CD4-positive, alpha-beta T cell treated with Interleukin-15 for 4 hours (primary cell): ENCODE results near the gene RPS21.

Experiments
- DNase-seq: peaks from one replicate; pipeline ENCODE4 v3.0.0-alpha.2; 2020; ENCODE audit warnings: low spot score

The RPS21 gene

DNA sequence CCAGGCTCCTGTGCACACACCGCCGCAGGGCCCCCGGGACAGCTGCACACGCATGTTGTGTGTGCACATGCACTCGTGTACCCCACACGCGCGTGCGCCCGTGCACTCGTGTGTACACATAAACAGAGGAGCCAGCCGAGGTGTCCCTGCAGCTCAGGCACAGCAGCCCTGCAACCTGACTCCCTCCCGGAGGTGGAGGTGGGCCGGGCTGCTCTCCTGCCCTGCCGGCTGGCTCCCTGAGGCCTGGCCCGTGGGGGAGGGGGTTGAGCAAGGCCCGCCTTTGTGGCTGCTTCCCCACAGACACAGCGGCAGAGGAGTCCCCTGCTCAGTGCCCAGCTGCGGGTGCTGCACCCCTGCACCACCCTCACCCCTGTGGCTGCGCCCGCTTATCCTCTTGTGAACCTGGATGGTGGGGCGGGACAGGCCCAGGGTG lies 39.8 kb downstream of the RPS21 start:
- DNase-seq, result no peak

DNA sequence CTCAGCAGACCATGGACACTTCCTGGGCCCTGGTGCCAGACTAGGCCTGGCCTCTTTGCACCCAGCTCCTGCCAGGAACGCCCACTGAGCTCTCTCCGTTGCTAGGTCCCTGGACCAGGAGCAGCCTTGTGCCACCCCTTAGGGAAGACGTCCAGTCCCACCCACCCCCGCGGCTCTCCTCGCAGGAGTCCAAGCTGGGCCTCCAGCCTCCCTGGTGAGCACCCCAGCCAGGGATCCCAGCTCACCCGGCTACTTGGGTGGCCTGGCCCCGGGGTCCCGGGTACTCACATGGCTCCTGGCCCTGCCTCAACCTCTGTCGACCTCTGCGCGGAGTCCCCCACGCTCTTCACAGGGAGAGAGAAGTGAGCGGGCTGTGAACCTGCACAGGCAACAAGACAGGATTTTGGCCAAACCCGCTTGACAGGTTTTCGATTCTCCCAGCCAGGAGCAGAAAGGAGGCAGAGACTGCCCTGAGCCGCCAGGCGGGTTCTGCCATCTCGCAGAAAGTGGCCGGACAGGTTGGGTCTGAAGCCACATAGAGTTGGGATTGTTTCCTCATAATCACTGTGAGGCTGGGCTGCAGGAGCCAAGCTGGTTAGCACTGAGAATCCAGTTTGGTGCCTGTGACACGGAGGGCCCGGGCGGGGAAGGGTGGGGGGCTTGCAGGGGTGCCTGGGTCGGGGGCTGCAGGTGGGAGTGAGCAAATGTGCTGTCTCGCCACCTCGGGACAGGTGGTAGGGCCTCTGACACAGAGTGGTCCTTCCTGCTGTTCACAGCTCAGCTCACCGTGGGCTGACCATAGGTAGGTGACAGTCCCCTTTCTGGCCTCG lies 40.5 kb downstream of the RPS21 start, which contains the start of gene RBBP8NL:
Gene RBBP8NL (minus strand): TSS at position 368 of the 830 bp plus-strand sequence. CDS start 7,892 bp downstream, outside the sequence.
- DNase-seq, result no peak

DNA sequence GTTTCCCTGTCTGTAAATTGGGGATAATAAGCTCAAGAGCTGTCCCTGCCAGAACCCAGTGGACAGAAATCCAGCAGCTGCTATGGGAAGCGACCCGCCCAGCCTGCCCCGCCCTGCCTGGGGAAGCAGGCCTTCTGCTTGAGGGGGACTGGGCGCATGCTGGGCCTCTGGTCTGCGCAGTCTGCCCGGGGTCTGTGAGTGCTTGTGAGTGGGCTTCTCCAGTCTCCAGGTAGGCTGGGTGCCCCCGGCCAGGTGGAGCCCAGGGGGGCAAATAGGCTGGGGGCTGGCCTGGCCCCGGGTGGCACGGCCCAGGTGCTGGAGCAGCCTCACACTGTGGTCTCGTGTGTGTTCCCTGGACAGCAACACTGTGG lies 41.1 kb downstream of the RPS21 start:
- no peak for DNase-seq

DNA sequence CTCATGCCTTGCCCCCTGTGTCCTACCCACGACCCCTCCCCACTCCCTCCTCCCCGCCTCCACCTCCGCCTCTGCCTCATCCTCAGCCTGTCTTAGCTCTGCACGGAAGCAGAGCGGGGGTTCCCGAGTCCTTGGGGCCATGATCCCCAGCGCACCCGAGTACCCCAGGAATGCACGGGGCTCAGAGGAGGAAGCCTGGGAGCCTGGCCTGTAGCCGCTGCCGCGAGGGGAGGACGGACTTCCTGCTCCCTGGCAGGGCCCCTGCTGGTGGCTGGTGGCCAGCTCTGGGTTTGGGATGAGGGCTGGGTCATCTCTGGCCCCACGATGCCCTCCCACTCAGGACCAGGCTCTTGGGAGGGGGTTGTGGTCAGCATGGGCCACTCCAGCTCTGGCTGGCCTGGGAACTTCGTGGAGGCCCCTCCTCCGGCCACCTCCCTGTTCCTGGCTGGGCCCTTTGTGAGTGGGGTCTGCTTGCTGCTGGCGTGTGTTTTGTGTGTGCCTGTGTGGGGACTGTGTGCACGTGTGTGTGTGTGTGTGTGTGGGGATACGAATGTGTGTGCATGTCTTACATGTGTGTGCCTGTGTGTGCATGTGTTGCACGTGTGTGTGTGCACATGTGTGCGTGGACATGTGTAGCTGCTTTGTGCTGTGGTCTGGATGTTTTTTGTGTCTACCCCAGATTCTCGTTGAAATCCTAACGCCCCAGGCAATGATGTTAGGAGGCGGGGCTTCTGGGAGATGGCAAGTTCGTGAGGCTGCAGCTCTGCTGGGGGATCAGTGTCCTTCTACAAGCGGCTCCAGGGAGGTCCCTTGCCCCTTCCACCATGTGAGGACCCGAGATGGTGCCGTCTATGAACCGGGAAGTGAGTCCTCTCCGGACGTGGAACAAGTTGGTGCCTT lies 41.7 kb downstream of the RPS21 start:
- no peak for DNase-seq

DNA sequence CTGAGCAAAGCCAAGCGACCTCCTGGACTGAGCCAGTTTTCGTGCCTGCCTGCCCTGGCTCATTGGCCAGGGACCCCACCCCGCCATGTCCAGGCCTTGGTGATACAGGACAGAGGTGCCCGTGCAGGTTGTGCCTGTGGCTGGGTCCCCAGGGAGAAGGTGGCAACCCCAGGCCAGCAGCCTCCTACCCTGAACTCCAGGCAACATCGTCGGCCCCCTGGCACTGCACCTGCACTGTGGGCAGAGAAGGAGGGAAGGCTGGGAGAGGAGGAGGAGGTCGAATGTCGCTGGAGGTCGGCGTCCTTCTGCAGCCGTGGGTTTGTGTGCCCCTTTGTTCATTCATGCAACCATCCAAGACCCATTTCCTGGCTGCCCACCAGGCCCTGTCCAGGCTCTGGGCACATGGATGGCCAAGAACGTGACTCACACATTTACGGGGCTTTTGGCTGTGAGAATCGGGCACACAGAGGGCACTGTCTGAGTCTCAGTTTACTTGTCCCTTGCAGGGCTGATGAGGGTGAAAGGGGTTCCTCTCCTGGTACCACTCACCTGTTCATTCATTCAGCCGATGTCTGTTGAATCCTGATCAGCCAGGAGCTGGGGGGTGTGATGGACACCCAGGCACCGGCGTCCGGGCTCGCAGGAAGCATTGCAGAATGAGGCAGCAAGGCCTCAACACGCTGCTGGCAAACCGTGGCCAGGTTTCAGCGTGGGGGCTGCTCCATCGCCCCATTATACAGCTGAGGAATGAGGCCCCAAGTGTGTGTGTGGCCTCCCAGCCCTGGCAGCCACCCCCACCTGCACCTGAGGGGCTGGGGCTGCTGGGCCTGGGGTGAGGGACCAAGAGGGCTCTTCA lies 42.8 kb downstream of the RPS21 start:
- no peak for DNase-seq

DNA sequence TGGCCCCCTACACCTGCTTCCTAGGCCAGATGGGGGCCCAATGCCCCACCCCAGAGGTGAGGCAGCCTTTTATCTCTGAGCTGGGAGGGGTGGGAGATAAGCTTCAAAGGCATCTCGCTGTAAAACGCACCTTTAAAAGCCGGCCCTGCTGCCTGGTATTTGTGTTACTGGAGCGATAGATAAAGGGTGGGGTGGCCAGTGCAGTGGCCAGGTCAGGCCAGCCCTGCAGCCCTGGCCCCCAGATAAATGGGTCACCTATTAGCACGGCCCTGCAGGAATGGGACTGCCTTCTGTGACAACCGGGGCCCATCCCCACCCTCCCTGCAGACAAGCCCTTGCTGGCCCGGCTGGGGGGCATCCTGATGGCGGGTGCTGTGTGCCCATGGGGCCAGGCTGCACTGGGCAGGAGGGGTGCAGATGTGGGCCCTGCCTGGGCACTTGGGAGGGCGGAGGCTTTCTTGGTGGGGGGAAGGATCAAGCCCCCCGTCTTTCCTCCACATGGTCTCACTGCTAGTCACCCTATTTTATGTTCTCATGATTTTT lies 43.5 kb downstream of the RPS21 start:
- DNase-seq, result no peak

DNA sequence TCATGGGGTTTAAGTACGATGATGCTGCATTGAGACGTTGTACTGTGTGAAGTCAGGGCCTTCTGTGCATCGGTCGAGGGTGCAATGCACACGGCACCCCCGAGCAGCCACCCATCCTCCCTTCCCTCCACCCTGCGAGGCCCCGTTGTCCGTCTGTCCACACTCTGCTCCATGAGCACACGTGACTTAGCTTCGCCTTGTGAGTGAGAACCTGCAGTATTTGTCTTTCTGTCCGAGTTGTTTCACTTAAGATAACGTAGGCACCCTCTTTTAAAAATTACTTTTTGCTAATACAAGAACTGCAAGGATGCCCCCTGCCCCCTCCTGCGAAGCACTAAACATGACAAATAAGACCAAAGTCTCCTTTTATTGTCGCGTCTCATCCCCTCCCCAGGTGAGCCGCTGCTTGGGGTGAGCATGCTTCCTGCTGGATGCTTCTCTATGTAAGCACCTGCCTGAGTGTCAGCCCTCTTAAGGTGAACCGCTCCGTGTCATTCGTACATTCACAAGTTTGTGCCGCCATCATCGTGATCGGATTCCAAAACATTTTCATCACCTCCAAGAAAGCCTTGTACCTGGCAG lies 44.1 kb downstream of the RPS21 start:
- DNase-seq, result no peak

DNA sequence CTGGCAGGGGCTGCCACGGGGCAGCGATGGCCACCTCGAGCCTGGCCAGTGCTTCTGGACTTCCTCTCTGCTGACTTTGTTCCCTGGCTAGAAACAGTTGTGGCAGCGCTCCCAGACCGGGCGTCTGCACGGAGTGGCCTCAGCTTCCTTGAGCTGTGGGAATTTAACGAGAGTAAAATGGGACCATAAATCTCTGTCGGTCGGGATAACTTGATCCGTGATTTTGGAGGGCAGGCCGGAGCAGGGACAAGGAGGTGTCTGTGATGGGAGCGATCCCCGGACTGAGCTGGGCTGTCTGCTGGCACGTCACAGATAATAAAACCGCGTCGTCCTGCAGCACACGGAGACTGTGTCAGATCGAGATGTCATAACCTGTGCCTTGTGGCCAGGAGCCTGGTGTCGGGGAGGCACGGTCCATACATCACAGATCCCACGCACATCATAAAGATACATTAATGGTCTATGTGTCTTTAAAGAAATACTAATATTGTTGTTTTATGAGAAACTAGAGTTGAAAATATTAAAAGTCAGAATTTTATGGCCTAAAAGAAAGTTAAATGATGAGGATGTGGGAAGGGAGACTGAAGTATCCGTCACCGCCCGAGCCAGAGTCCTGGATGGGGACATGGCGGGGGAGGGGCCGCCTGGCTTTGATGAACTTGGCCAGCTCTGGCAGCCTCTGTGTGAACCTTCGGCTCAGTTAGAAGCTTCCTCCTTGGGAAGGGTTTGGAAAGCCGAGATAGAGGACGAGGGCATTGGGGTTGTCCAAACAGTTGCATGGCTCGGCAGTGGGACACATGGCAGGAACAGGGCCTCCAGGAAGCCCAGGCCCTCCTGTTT lies 47.0 kb downstream of the RPS21 start:
- DNase-seq, result no peak

DNA sequence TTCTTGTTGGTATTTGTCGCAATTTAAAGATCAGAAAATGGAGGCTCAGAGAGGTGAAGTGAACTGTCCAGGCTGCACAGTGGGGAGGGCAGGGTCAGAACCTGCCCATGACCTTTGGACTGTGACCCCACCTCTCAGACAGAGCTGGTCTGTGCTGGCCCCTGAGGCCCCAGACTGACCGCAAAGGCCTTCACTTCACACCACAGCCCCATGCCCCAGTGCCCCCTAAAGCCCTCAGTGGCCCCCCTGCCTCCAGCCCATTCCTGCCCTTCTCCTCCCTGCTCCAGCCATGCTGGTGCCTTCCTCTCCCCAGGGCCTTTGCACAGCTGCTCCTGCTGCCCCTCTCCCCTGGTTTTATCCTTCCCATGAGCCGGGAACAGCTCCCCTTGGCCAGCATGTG lies 49.8 kb downstream of the RPS21 start:
- DNase-seq, result no peak

DNA sequence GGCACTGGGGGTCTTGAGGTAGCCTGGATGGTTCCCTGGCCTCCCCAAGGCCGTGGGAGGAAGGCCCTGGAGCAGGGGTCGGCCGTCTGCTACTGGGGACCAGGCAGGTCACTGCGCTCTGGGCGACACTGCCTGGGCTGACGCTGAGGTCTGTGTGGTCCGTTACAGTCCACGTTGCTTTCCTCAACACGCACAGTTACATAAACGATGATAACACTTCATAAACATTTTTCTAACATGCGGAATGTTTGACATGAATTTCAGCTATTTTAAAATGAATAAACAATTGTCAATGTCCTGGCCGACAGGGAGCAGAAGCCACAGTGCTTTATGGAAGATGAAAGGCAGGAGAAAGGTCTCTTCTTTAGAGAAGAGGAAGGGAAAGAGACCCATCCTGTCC lies 50.6 kb downstream of the RPS21 start:
- DNase-seq, result no peak

DNA sequence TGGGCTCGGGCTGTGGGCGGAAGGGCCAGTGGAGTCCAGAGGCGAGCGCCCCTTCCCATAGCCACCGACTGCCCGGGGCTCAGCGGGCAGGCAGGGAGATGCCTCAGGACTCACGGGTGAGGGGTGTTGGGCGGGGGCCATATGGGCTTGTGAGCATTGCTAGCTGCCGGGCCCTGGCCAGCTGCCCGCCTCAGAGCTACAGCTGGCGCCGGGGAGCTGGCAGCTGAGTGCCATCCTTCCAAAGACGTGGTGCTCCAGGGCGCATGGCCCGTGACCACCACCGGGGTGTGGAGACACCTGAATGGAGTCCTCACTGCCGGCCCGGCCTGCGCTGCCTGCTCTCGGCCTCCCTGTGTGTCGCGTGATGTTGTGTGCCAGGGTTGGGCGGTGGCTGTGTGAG lies 51.0 kb downstream of the RPS21 start:
- DNase-seq, result no peak
